ENCODE data around the gene SHB.

SHB gene

DNA sequence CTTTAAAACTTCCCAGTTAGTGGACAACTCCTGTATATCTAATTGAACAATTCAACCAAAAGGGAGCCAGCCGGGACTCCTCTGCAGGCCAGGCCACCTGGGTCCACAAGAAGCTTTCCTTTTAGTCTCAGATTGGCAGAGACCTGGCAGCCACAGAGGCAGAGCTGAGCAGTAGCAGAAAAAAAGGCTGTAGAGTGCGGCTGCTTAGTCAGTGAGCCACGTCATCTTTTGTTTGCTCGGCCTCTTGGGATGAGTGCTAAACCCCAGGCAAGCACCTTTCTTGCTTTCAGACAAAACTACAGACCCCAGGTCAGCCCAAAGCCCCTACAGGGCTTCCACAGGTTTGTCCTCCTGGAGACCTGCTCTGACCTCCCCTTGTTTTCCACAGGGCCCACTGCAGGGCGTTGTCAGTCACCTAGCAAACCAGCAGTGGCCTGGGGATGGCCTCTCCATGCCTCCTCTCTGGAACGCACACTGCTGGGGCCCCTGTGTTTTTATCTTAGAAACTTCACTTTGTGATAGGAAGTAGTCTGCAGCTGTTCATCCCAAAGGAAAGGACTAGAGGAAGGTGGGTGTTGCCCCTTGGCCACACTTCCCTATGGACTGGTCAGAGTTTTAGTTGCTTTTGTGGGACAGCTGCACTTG, 49.9 kb downstream of the SHB start:
- Histone ChIP-seq H3F3A (ENCODE audit: insufficient read depth, low read length) (no peaks in the 10 kb centered on the region), H3K4me1 (ENCODE audit: low read length) (no peaks in the 10 kb centered on the region), H3K27me3 (replicated peaks; ENCODE audit: insufficient read depth, low read length) (no peaks in the 10 kb centered on the region), H3K9me2 (replicated peaks; ENCODE audit: insufficient read depth, low read length) (no peaks in the 10 kb centered on the region), H2AFZ (ENCODE audit: low read length) (no peak overlapping the region), H3K4me2 (ENCODE audit: low read depth, low read length) (no peak overlapping the region), H3K4me3 (ENCODE audit: low read length) (no peak overlapping the region), H3K9me3 (replicated peaks; ENCODE audit: insufficient read depth, low read length) (no peaks in the 10 kb centered on the region), H4K20me1 (ENCODE audit: insufficient read depth, low read length) (no peaks in the 10 kb centered on the region), H3K9ac (ENCODE audit: low read length) (no peak overlapping the region), H3K79me2 (ENCODE audit: low read length) (no peaks in the 10 kb centered on the region), H3K27ac (ENCODE audit: low read length) (no peak overlapping the region), H3K36me3 (replicated peaks; ENCODE audit: insufficient read depth, low read length) (no peaks in the 10 kb centered on the region)
- TF ChIP-seq EZH2 (optimal IDR thresholded peaks at IDR 0.05; ENCODE audit: low read depth, low read length) (no peak), EZH2phosphoT487 (IDR thresholded peaks at IDR 0.05; ENCODE audit: low read length) (no peak), CTCF (IDR thresholded peaks at IDR 0.05; ENCODE audit: low read length) (no peak)
- no peak for DNase-seq

GRCh38 chr9:38018241-38018957, 50.6 kb downstream of the SHB start:
- H3K4me3 ChIP-seq (ENCODE audit: low read length): no peak overlapping the region
- TF ChIP-seq CTCF (IDR thresholded peaks at IDR 0.05; ENCODE audit: low read length) (no peak), EZH2phosphoT487 (IDR thresholded peaks at IDR 0.05; ENCODE audit: low read length) (no peak), EZH2 (optimal IDR thresholded peaks at IDR 0.05; ENCODE audit: low read depth, low read length) (no peak)
- no peaks in the 10 kb centered on the region for H3K27me3 ChIP-seq (replicated peaks; ENCODE audit: insufficient read depth, low read length)
- DNase-seq: no peak
- no peaks in the 10 kb centered on the region for H4K20me1 ChIP-seq (ENCODE audit: insufficient read depth, low read length)
- H3K9me3 ChIP-seq (replicated peaks; ENCODE audit: insufficient read depth, low read length): no peaks in the 10 kb centered on the region
- no peaks in the 10 kb centered on the region for H3K4me1 ChIP-seq (ENCODE audit: low read length)
- no peaks in the 10 kb centered on the region for H3K36me3 ChIP-seq (replicated peaks; ENCODE audit: insufficient read depth, low read length)
- H3K9me2 ChIP-seq (replicated peaks; ENCODE audit: insufficient read depth, low read length): no peaks in the 10 kb centered on the region
- H3F3A ChIP-seq (ENCODE audit: insufficient read depth, low read length): no peaks in the 10 kb centered on the region
- H3K4me2 ChIP-seq (ENCODE audit: low read depth, low read length): no peak overlapping the region
- no peaks in the 10 kb centered on the region for H3K79me2 ChIP-seq (ENCODE audit: low read length)
- no peak overlapping the region for H3K9ac ChIP-seq (ENCODE audit: low read length)
- H3K27ac ChIP-seq (ENCODE audit: low read length): no peak overlapping the region
- H2AFZ ChIP-seq (ENCODE audit: low read length): no peak overlapping the region

DNA sequence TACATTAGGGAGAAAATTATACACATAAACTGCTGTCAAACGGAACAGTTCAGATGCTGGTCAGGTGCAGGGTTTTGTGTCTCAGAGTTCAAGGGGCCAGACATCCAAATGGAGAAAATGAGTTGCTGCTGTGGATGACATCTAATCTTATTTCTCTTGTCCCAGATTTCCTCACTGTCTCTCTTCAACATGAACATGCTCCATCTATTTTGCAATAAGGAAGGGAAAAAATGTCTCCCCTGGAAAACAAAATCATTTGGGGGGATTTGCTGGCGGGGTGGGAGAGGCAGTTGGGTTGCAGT, 51.2 kb downstream of the SHB start:
- no peak for TF ChIP-seq EZH2 (optimal IDR thresholded peaks at IDR 0.05; ENCODE audit: low read depth, low read length)
- TF ChIP-seq EZH2phosphoT487 (IDR thresholded peaks at IDR 0.05; ENCODE audit: low read length): no peak
- no peak for TF ChIP-seq CTCF (IDR thresholded peaks at IDR 0.05; ENCODE audit: low read length)
- no peak overlapping the region for H3K27ac ChIP-seq (ENCODE audit: low read length)
- H3K9ac ChIP-seq (ENCODE audit: low read length): no peak overlapping the region
- no peaks in the 10 kb centered on the region for H3F3A ChIP-seq (ENCODE audit: insufficient read depth, low read length)
- no peaks in the 10 kb centered on the region for H3K4me1 ChIP-seq (ENCODE audit: low read length)
- no peak for DNase-seq
- no peak overlapping the region for H2AFZ ChIP-seq (ENCODE audit: low read length)
- H3K9me3 ChIP-seq (replicated peaks; ENCODE audit: insufficient read depth, low read length): no peaks in the 10 kb centered on the region
- no peak overlapping the region for H3K4me3 ChIP-seq (ENCODE audit: low read length)
- H3K36me3 ChIP-seq (replicated peaks; ENCODE audit: insufficient read depth, low read length): no peaks in the 10 kb centered on the region
- no peak overlapping the region for H3K4me2 ChIP-seq (ENCODE audit: low read depth, low read length)
- H3K27me3 ChIP-seq (replicated peaks; ENCODE audit: insufficient read depth, low read length): no peaks in the 10 kb centered on the region
- no peaks in the 10 kb centered on the region for H4K20me1 ChIP-seq (ENCODE audit: insufficient read depth, low read length)
- no peaks in the 10 kb centered on the region for H3K79me2 ChIP-seq (ENCODE audit: low read length)
- no peaks in the 10 kb centered on the region for H3K9me2 ChIP-seq (replicated peaks; ENCODE audit: insufficient read depth, low read length)
